Endothelial cell (in vitro differentiated cells): ENCODE measurements around the gene FBXO48. TPM values are rescaled to one million over a fixed set of nuclear protein-coding genes. Genes with fewer than 3 reads are reported as not detected.

Source experiments
- DNase-seq: peaks from one replicate; pipeline ENCODE4 v3.0.0; 2021; ENCODE audit warnings: low spot score
- H3K27ac Mint-ChIP-seq: one replicate; pipeline ENCODE4 v1.8.0; 2021; ENCODE audit warnings: mixed read lengths, inconsistent platforms; ENCODE audit not compliant: unreplicated experiment
- H3K27me3 Mint-ChIP-seq: one replicate; pipeline ENCODE4 v1.8.0; 2021; ENCODE audit warnings: mild to moderate bottlenecking, moderate library complexity, mixed read lengths, inconsistent platforms; ENCODE audit not compliant: unreplicated experiment
- H3K36me3 Mint-ChIP-seq: one replicate; pipeline ENCODE4 v1.8.0; 2021; ENCODE audit warnings: mild to moderate bottlenecking, low read depth, mixed read lengths, inconsistent platforms; ENCODE audit not compliant: unreplicated experiment
- H3K4me1 Mint-ChIP-seq: one replicate; pipeline ENCODE4 v1.8.0; 2021; ENCODE audit warnings: mild to moderate bottlenecking, mixed read lengths, inconsistent platforms; ENCODE audit not compliant: unreplicated experiment
- H3K4me3 Mint-ChIP-seq: one replicate; pipeline ENCODE4 v1.8.0; 2021; ENCODE audit warnings: mild to moderate bottlenecking, mixed read lengths, inconsistent platforms; ENCODE audit not compliant: unreplicated experiment
- H3K9me3 Mint-ChIP-seq: one replicate; pipeline ENCODE4 v1.8.0; 2021; ENCODE audit warnings: mixed read lengths, inconsistent platforms; ENCODE audit not compliant: unreplicated experiment
- total RNA-seq: library from RNA; stranded (reverse); fragmentation: NEBNext Ultra II Directional; extraction: Animal tissue kit (Norgen Biotek cat#: 25700); gene quantifications from one replicate; pipeline ENCODE4 v1.2.1, GENCODE V29; 2021; ENCODE audit not compliant: unreplicated experiment
- TF ChIP-seq, protein P1 (sequence below): fragments of 200-600 bp; sonication (generic); IDR thresholded peaks from one replicate; pipeline ENCODE4 v1.5.0; 2021; ENCODE audit warnings: antibody characterized with exemption; ENCODE audit not compliant: unreplicated experiment

FBXO48 gene
- total RNA-seq, 1 donor from 2014 or later, result 1.6 TPM

DNA sequence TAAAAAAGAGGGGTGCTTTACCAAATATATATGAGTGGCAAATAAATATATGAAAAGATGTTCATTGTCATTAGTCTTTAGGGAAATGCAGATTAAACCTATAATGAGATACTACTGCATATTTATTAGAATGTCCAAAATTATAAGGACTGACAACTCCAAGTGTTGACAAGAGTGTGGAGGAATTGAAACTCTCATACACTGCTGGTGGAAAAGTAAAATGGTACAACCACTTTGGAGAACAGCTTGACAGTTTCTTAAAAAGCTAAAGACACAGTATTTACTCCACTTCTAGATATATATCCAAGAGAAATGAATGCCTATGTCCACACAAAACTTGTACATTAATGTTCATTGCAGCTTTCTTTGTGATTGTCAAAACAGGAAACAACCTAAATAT is 51.6 kb downstream of the FBXO48 start:
- H3K27ac Mint-ChIP-seq, result peak overlapping the region; percentile 90
- peaks cover 4% of the 10 kb centered on the region for H3K4me1 Mint-ChIP-seq
- no peaks in the 10 kb centered on the region for H3K9me3 Mint-ChIP-seq
- no peak for DNase-seq
- no peak overlapping the region for H3K4me3 Mint-ChIP-seq
- H3K27me3 Mint-ChIP-seq, result peaks cover 2% of the 10 kb centered on the region
- TF ChIP-seq, protein P1, sequence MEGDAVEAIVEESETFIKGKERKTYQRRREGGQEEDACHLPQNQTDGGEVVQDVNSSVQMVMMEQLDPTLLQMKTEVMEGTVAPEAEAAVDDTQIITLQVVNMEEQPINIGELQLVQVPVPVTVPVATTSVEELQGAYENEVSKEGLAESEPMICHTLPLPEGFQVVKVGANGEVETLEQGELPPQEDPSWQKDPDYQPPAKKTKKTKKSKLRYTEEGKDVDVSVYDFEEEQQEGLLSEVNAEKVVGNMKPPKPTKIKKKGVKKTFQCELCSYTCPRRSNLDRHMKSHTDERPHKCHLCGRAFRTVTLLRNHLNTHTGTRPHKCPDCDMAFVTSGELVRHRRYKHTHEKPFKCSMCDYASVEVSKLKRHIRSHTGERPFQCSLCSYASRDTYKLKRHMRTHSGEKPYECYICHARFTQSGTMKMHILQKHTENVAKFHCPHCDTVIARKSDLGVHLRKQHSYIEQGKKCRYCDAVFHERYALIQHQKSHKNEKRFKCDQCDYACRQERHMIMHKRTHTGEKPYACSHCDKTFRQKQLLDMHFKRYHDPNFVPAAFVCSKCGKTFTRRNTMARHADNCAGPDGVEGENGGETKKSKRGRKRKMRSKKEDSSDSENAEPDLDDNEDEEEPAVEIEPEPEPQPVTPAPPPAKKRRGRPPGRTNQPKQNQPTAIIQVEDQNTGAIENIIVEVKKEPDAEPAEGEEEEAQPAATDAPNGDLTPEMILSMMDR, result no peak
- no peaks in the 10 kb centered on the region for H3K36me3 Mint-ChIP-seq

DNA sequence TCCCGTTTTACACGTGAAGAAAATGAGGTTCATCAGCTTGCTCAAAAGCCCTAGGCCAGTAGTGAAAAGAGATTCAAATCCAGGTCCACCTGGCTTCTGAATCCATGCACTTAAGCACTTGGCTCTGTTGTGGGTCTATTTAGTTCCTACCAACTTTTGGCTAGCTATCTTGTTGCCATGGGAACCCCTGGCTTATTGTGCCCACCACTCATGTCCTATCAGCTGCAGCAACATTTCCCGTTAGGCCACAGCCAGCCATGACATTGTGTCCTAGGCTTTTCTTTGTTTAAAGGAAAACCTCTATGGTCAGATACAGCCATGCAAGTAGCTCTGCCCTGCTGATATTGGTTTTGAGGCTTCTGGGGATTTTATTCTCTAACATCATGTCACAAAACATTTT is 52.2 kb downstream of the FBXO48 start:
- H3K4me3 Mint-ChIP-seq, result no peak overlapping the region
- peaks cover 2% of the 10 kb centered on the region for H3K27me3 Mint-ChIP-seq
- H3K9me3 Mint-ChIP-seq, result no peaks in the 10 kb centered on the region
- TF ChIP-seq, protein P1, result no peak
- H3K27ac Mint-ChIP-seq, result peak overlapping the region; percentile 90
- DNase-seq, result peak; percentile 32
- H3K36me3 Mint-ChIP-seq, result no peaks in the 10 kb centered on the region
- H3K4me1 Mint-ChIP-seq, result peaks cover 4% of the 10 kb centered on the region

DNA sequence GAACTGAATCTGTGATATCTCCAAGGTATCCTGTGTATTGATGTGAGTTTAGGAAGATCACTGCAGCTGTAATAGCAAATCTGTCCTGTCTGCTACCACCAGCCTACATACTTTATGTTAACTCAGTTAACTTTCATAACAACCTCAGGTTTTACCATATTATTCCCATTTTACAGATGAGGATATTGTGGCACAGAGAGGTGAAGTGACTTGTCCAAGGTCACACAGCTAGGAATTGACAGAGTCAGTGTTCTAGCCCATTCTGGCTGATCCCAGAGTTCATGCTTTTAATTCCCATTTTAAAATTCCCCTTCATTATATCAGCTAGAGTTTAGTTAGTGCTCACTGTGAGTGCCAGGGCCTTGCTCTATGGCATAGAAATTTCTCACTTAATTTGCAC is 52.6 kb downstream of the FBXO48 start:
- Mint-ChIP-seq H3K4me3 (no peak overlapping the region), H3K4me1 (peaks cover 4% of the 10 kb centered on the region), H3K27ac (peak overlapping the region; percentile 86), H3K36me3 (no peaks in the 10 kb centered on the region), H3K27me3 (peaks cover 2% of the 10 kb centered on the region), H3K9me3 (no peaks in the 10 kb centered on the region)
- TF ChIP-seq, protein P1, result no peak
- DNase-seq, result no peak

DNA sequence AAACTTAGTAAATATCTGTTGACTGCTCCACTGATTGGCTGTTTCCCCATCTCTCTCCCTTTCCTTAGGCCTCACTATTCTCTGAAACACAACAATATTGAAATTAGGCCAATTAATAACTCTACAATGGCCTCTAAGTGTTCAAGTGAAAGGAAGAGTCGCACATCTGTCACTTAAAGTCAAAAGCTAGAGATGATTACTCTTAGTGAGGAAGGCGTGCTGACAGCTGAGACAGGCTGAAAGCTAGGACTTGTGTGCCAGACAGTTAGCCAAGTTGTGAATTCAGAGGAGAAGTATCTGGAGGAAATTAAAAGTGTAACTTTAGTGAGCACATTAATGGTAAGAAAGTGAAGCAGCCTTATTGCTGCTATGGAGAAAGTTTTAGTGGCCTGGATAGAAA is 53.6 kb downstream of the FBXO48 start:
- H3K9me3 Mint-ChIP-seq, result no peaks in the 10 kb centered on the region
- no peak overlapping the region for H3K4me3 Mint-ChIP-seq
- no peak overlapping the region for H3K27ac Mint-ChIP-seq
- no peak for DNase-seq
- H3K36me3 Mint-ChIP-seq, result no peaks in the 10 kb centered on the region
- H3K4me1 Mint-ChIP-seq, result peaks cover 4% of the 10 kb centered on the region
- peaks cover 2% of the 10 kb centered on the region for H3K27me3 Mint-ChIP-seq
- TF ChIP-seq, protein P1, result no peak

DNA sequence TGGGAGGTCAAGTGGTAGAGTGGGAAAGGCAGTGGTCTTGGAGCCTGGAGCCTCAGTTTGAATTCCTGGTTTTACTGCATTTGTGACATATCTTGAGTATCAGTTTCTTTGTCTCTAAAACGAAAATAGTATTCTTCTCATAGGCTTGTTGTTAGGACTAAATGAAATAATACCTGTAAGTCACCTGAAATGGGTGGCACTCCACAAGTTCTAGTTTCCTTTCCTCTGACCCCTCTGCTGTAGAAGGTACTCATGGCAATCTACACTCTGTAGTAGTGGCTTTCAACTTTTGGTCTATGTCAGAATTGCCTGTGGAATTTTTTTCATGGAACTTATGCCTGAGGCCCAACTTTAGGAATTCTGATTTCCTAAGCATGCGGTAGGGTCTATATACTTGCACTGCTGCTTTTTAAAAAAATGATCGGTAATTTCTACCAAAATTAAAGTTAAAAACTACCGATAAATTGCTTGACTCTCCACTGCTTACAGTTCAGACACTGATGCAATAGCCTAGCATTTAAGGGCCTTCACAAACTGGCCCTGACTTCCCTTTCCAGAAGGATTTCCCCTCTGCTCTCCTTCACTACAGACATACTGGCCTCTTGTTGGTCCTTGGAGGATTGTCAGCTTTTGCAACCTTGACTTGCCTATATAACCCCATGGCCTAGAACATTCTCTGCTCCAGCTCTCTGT is 54.8 kb downstream of the FBXO48 start:
- no peak overlapping the region for H3K4me3 Mint-ChIP-seq
- peak overlapping the region; percentile 4 for H3K27ac Mint-ChIP-seq
- no peak for DNase-seq
- H3K27me3 Mint-ChIP-seq, result peaks cover 2% of the 10 kb centered on the region
- TF ChIP-seq, protein P1, result no peak
- no peaks in the 10 kb centered on the region for H3K9me3 Mint-ChIP-seq
- H3K4me1 Mint-ChIP-seq, result peaks cover 4% of the 10 kb centered on the region
- no peaks in the 10 kb centered on the region for H3K36me3 Mint-ChIP-seq
